Endothelial cell (in vitro differentiated cells): Measurements from ENCODE around the gene JAG2. TPM values are rescaled to one million over a fixed set of nuclear protein-coding genes. Genes with fewer than 3 reads are reported as not detected.

Source experiments
- DNase-seq: peaks from one replicate; pipeline ENCODE4 v3.0.0; 2021; ENCODE audit warnings: low spot score
- H3K27ac Mint-ChIP-seq: one replicate; pipeline ENCODE4 v1.8.0; 2021; ENCODE audit warnings: mixed read lengths, inconsistent platforms; ENCODE audit not compliant: unreplicated experiment
- H3K27me3 Mint-ChIP-seq: one replicate; pipeline ENCODE4 v1.8.0; 2021; ENCODE audit warnings: mild to moderate bottlenecking, moderate library complexity, mixed read lengths, inconsistent platforms; ENCODE audit not compliant: unreplicated experiment
- H3K36me3 Mint-ChIP-seq: one replicate; pipeline ENCODE4 v1.8.0; 2021; ENCODE audit warnings: mild to moderate bottlenecking, low read depth, mixed read lengths, inconsistent platforms; ENCODE audit not compliant: unreplicated experiment
- H3K4me1 Mint-ChIP-seq: one replicate; pipeline ENCODE4 v1.8.0; 2021; ENCODE audit warnings: mild to moderate bottlenecking, mixed read lengths, inconsistent platforms; ENCODE audit not compliant: unreplicated experiment
- H3K4me3 Mint-ChIP-seq: one replicate; pipeline ENCODE4 v1.8.0; 2021; ENCODE audit warnings: mild to moderate bottlenecking, mixed read lengths, inconsistent platforms; ENCODE audit not compliant: unreplicated experiment
- H3K9me3 Mint-ChIP-seq: one replicate; pipeline ENCODE4 v1.8.0; 2021; ENCODE audit warnings: mixed read lengths, inconsistent platforms; ENCODE audit not compliant: unreplicated experiment
- total RNA-seq: library from RNA; stranded (reverse); fragmentation: NEBNext Ultra II Directional; extraction: Animal tissue kit (Norgen Biotek cat#: 25700); gene quantifications from one replicate; pipeline ENCODE4 v1.2.1, GENCODE V29; 2021; ENCODE audit not compliant: unreplicated experiment
- TF ChIP-seq, protein P1 (sequence below): fragments of 200-600 bp; sonication (generic); IDR thresholded peaks from one replicate; pipeline ENCODE4 v1.5.0; 2021; ENCODE audit warnings: antibody characterized with exemption; ENCODE audit not compliant: unreplicated experiment

The JAG2 gene
- total RNA-seq, 1 donor from 2014 or later, result 280 TPM

DNA sequence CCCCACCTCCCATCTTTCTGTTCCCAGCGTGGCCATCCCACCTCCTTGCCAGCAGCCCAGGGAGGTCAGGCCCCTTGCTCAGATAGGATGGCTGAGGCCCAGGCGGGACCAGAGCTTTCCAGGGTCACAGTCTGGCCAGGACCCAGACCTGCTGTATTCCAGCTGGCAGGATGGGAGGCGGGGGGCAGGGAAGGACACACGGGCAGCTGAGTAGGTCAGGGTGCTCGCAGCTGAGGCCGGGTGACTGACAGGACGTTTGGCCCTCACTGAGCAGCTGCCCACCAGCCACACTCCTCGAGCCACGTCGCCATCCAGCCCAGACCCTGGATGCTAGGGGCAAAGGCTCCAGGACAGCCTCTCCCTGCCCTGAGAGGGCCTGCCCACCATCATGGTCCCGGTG is 8.5 kb upstream of the JAG2 start:
- Mint-ChIP-seq H3K36me3 (no peaks in the 10 kb centered on the region), H3K9me3 (no peaks in the 10 kb centered on the region), H3K4me3 (no peak overlapping the region), H3K27ac (no peak overlapping the region), H3K27me3 (peaks cover 6% of the 10 kb centered on the region), H3K4me1 (peaks cover 7% of the 10 kb centered on the region)
- no peak for DNase-seq
- TF ChIP-seq, protein P1, sequence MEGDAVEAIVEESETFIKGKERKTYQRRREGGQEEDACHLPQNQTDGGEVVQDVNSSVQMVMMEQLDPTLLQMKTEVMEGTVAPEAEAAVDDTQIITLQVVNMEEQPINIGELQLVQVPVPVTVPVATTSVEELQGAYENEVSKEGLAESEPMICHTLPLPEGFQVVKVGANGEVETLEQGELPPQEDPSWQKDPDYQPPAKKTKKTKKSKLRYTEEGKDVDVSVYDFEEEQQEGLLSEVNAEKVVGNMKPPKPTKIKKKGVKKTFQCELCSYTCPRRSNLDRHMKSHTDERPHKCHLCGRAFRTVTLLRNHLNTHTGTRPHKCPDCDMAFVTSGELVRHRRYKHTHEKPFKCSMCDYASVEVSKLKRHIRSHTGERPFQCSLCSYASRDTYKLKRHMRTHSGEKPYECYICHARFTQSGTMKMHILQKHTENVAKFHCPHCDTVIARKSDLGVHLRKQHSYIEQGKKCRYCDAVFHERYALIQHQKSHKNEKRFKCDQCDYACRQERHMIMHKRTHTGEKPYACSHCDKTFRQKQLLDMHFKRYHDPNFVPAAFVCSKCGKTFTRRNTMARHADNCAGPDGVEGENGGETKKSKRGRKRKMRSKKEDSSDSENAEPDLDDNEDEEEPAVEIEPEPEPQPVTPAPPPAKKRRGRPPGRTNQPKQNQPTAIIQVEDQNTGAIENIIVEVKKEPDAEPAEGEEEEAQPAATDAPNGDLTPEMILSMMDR, result no peak

DNA sequence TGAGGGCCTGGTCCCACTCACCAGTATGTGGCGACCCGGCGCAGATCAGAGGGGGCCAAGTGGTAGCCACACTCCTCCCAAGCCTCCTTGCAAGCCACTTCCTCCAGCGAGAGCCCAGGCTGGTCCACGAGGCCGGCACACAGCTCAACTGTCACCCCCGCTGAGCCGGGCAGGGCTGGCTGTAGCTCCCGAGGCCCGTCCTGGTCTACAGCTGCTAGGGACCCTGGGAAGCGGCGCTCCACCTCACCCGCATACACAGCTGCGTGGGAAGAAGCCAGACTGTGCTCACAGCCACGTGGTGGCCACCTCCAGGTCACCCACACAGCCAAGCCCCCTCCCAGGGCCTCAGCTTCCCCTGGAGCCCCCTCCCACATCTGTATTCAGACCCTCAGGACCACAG is 7.9 kb upstream of the JAG2 start:
- H3K4me3 Mint-ChIP-seq, result no peak overlapping the region
- no peaks in the 10 kb centered on the region for H3K36me3 Mint-ChIP-seq
- H3K9me3 Mint-ChIP-seq, result no peaks in the 10 kb centered on the region

DNA sequence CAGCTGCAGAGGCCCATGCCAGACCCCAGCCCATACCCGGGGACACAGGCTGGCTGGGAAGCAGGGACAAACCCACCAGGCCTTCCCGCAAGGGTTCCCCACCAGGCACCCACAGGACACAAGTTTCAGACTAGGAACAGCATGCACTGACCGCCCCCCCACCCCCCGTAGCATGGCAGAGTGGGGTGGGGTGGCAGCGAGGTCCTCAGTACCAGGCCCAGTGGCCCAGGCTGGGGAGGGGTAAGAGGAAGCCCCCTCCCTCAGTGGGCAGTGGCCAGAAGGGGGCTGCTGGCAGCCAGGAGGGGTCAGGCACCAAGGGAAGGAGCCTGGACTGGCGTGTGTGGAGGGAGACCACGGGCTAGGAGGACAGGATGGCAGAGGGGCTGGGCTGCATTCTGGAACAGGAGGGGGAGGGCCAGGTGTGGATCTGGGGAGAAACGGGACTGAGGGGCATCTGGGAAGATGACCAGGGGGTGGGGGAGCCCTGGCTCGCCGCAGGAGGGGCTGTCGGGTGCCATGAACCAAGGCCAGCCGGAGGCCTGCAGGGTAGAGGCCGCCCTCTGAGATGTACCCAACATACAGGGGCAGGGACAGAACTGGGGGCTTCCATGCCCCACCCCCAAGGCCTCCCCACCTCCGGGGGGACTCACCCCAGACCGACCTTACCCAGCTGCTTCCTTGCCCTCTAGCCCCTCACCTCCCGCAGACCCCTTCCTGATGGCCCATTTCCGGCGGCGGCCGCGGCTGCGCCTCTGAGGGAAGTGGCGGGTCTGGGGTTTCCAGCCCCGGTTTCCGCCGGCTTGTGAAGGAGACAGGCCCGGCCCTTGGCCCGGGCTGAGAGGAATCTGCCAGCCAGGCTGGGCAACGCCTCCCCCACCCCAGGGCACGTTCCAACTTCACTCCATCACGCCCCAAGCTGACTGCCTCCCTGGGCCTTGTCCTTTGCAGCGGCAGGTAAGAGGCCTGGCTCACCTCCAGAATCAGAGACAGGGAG is 5.6 kb upstream of the JAG2 start:
- no peak for DNase-seq
- Mint-ChIP-seq H3K4me3 (no peak overlapping the region), H3K27ac (no peak overlapping the region), H3K9me3 (no peaks in the 10 kb centered on the region), H3K27me3 (peaks cover 7% of the 10 kb centered on the region), H3K36me3 (no peaks in the 10 kb centered on the region), H3K4me1 (peaks cover 2% of the 10 kb centered on the region)
- TF ChIP-seq, protein P1, result no peak

More for the DNA sequence above, 7.9 kb upstream of the JAG2 start:
- H3K27me3 Mint-ChIP-seq, result peaks cover 6% of the 10 kb centered on the region
- TF ChIP-seq, protein P1, result no peak
- H3K4me1 Mint-ChIP-seq, result peaks cover 6% of the 10 kb centered on the region
- DNase-seq, result no peak
- H3K27ac Mint-ChIP-seq, result no peak overlapping the region

DNA sequence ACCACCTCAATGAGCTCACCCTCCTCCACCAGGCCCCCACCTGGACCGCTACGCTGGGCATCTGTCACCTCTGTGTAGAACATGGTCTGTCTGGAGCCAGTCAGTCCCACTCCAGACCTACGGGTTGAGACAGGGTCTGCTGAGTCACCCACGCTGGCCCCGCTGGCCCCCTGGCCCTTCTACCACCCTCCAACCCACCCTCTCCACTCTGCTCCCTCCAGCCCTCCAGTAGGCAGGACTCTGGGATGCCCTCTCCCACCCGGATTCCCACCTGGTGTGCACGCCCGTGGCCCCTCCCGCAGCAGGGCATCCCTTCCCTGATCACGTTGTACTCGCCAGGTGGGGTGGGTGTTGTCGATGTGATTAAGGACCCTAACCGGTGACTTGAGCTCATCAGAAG is 4.6 kb upstream of the JAG2 start:
- Mint-ChIP-seq H3K36me3 (no peaks in the 10 kb centered on the region), H3K9me3 (no peaks in the 10 kb centered on the region), H3K27ac (no peak overlapping the region), H3K4me3 (no peak overlapping the region), H3K4me1 (peaks cover 2% of the 10 kb centered on the region), H3K27me3 (peaks cover 8% of the 10 kb centered on the region)
- no peak for DNase-seq
- TF ChIP-seq, protein P1, result no peak

DNA sequence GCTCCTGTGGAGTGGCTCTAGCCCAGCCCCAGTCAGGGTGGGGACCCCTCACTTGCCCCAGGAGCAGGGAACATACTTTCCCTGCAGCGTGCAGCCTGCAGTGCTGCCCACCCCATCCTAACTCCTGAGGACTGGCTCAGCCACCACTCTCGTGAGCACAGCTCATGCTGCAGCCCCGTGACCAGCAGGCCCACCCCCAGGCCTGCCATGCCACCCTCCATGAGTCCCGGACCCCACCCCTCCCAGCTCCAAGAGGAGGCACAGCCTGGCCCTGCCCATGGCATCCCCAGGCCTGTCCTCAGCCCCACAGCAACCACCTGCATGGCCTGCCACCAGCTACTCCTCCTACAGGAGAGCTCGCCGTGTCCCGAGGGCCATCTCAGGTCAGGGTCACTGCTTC is 3.9 kb upstream of the JAG2 start:
- no peak overlapping the region for H3K27ac Mint-ChIP-seq
- TF ChIP-seq, protein P1, result no peak
- no peak overlapping the region for H3K4me3 Mint-ChIP-seq
- no peaks in the 10 kb centered on the region for H3K36me3 Mint-ChIP-seq
- H3K4me1 Mint-ChIP-seq, result peaks cover 2% of the 10 kb centered on the region
- DNase-seq, result no peak
- H3K9me3 Mint-ChIP-seq, result no peaks in the 10 kb centered on the region
- H3K27me3 Mint-ChIP-seq, result peaks cover 5% of the 10 kb centered on the region
